ENCODE measurements around the gene FPGS. TPM values are rescaled to one million over a fixed set of nuclear protein-coding genes. Genes with fewer than 3 reads are reported as not detected.

Gene FPGS
- total RNA-seq, 1 donor from 2014 or later: 21.7 TPM

- DNase-seq: no peak
Observed at GRCh38 chr9:127788337-127789011, 14.2 kb upstream of the FPGS start.

- no peak for DNase-seq
Observed at GRCh38 chr9:127789179-127789578, 13.5 kb upstream of the FPGS start.

- DNase-seq: no peak
Observed at GRCh38 chr9:127790094-127790855, 12.4 kb upstream of the FPGS start.

- no peak for DNase-seq
Observed at GRCh38 chr9:127791085-127791484, 11.6 kb upstream of the FPGS start.

- no peak for DNase-seq
Observed at GRCh38 chr9:127792417-127793031, 10.2 kb upstream of the FPGS start.

GRCh38 chr9:127793093-127793708, 9.5 kb upstream of the FPGS start:
- no peak for DNase-seq

- no peak for DNase-seq
Observed at GRCh38 chr9:127794001-127794791, 8.5 kb upstream of the FPGS start.

GRCh38 chr9:127796225-127796813, 6.4 kb upstream of the FPGS start:
- no peak for DNase-seq

GRCh38 chr9:127796852-127797370, 5.8 kb upstream of the FPGS start:
- DNase-seq: no peak

GRCh38 chr9:127801955-127802575, 617 bp upstream of the FPGS start:
- DNase-seq: peak; percentile 70

GRCh38 chr9:127803507-127804352, 1.0 kb downstream of the FPGS start:
- no peak for DNase-seq

- no peak for DNase-seq
Observed at GRCh38 chr9:127805620-127806019, 2.9 kb downstream of the FPGS start.

- no peak for DNase-seq
Observed at GRCh38 chr9:127806871-127807270, 4.2 kb downstream of the FPGS start.

- no peak for DNase-seq
Observed at GRCh38 chr9:127808347-127809001, 5.8 kb downstream of the FPGS start.

GRCh38 chr9:127809002-127809539, 6.4 kb downstream of the FPGS start:
- no peak for DNase-seq

- no peak for DNase-seq
Observed at GRCh38 chr9:127809540-127810377, 7.1 kb downstream of the FPGS start.

GRCh38 chr9:127810378-127811187, 7.9 kb downstream of the FPGS start:
- DNase-seq: no peak

Data from skin of body (tissue), 2 donors.